Neuron (in vitro differentiated cells): ENCODE measurements around the gene PRDM5.

Source experiments
- H2AFZ ChIP-seq: one replicate; pipeline ENCODE4 v1.6.1; 2013; ENCODE audit warnings: low read depth, mild to moderate bottlenecking, inconsistent platforms, low read length, moderate library complexity
- H3K27me3 ChIP-seq: one replicate; pipeline ENCODE4 v1.6.1; 2013; ENCODE audit warnings: low read length; ENCODE audit not compliant: insufficient read depth
- H3K36me3 ChIP-seq: one replicate; pipeline ENCODE4 v1.6.1; 2013; ENCODE audit warnings: low read length; ENCODE audit not compliant: insufficient read depth
- H3K4me1 ChIP-seq: one replicate; pipeline ENCODE4 v1.6.1; 2013; ENCODE audit warnings: low read length; ENCODE audit not compliant: insufficient read depth
- H3K4me3 ChIP-seq: 2 replicates; pipeline ENCODE4 v1.5.1; 2013; ENCODE audit warnings: mild to moderate bottlenecking, low read length, moderate library complexity
- H3K9me3 ChIP-seq: one replicate; pipeline ENCODE4 v1.6.1; 2013; ENCODE audit warnings: low read length

Gene PRDM5

DNA sequence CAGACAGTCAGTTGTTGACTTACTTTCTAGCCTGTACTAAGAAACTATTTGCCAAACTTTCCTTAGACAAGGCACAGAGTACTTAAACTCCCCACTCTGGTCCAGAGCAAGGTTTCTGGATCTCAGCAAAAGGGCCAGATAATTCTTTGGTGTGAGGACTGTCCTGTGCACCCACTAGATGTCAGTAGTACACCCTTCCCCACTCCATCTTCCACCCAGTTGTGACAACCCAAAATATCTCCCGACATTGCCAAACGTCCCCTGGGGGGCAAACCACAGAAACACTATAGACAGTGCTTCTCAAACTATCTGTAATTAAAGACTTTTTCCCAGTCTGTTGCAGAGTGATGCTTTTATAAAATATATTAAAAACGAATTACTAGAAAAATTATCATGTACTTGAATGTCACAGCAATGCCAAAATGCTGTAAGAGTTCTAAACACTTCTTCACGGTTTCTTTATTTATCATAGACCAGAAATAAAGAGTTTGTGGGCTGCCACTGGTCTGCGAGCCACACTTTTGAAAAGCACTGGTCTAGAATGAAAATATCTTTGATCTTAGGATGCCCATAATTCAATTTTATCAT is 203.5 kb downstream of the PRDM5 start:
- Histone ChIP-seq H3K27me3 (no peaks in the 10 kb centered on the region), H2AFZ (no peak overlapping the region), H3K36me3 (no peaks in the 10 kb centered on the region), H3K4me3 (no peak overlapping the region), H3K4me1 (peaks cover 9% of the 10 kb centered on the region), H3K9me3 (no peaks in the 10 kb centered on the region)

DNA sequence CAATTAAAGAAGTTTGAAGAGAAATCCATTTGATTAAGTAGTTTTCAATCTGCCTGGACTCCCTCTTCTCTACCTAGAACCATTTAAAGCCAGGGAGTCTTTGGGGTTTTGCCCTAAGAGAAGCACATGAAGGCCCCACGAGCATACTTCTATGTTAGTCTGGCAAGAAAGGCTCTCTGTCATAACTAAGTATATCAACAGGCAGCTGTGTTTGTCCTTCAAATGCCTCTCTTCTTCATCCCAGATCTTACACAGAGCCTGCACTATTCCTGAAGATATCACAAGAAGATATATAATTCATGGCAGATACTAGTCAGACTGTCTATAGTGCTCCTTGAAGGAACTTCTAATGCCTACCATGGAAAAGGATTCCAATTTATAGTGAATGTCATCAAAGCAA is 206.2 kb downstream of the PRDM5 start:
- no peak overlapping the region for H3K4me3 ChIP-seq

GRCh38 chr4:120714417-120715010 is 208.0 kb downstream of the PRDM5 start:
- no peak overlapping the region for H2AFZ ChIP-seq

More for the DNA sequence above, 206.2 kb downstream of the PRDM5 start:
- no peak overlapping the region for H2AFZ ChIP-seq
- no peaks in the 10 kb centered on the region for H3K36me3 ChIP-seq
- H3K27me3 ChIP-seq = no peaks in the 10 kb centered on the region
- H3K4me1 ChIP-seq = no peaks in the 10 kb centered on the region
- no peaks in the 10 kb centered on the region for H3K9me3 ChIP-seq

DNA sequence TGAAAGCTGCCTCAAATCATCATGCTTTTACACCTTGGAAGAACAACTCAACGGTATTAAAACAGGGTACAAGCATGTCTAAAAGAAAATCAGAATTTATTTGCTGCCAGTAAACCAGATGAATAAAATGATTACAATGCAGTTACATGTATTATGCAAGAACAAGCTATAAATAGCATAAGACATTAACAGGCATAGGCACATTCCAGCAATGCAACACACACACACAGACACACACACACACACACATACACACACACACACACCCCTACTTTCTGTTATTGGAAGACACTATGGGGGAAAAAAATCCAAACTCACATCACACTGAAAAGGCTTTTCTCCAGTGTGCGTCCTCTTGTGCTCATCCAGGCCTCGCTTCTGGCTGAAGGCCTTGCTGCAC is 212.5 kb downstream of the PRDM5 start:
- H3K27me3 ChIP-seq = no peaks in the 10 kb centered on the region
- no peak overlapping the region for H2AFZ ChIP-seq
- H3K9me3 ChIP-seq = no peaks in the 10 kb centered on the region
- no peak overlapping the region for H3K4me3 ChIP-seq
- H3K36me3 ChIP-seq = no peaks in the 10 kb centered on the region
- H3K4me1 ChIP-seq = no peaks in the 10 kb centered on the region

More at GRCh38 chr4:120714417-120715010, 208.0 kb downstream of the PRDM5 start:
- Histone ChIP-seq H3K27me3 (no peaks in the 10 kb centered on the region), H3K9me3 (no peaks in the 10 kb centered on the region), H3K4me3 (no peak overlapping the region), H3K36me3 (no peaks in the 10 kb centered on the region), H3K4me1 (no peaks in the 10 kb centered on the region)

DNA sequence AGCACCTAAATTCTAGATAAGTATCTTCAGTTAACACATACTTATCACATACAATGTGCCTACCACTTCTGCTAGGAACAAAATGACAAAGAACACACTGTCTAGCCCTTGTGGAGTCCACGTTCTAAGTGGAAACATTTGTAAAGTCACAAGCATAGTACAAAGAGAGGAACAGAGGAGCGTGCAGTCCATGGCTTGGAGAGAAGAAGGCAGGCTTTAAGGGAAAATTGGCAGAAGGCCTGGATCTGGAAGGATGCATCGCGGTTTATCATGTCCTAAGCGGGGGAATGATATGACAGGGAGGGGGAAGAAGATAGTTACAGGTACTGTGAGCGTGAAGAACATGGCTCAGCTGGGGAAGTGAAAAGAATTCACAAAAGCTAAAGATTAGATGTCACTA is 218.0 kb downstream of the PRDM5 start:
- H3K27me3 ChIP-seq = no peaks in the 10 kb centered on the region
- no peaks in the 10 kb centered on the region for H3K4me1 ChIP-seq
- H2AFZ ChIP-seq = no peak overlapping the region
- no peaks in the 10 kb centered on the region for H3K36me3 ChIP-seq
- H3K9me3 ChIP-seq = no peaks in the 10 kb centered on the region
- no peak overlapping the region for H3K4me3 ChIP-seq

GRCh38 chr4:120703908-120704307 is 218.6 kb downstream of the PRDM5 start:
- Histone ChIP-seq H3K27me3 (no peaks in the 10 kb centered on the region), H3K9me3 (no peaks in the 10 kb centered on the region)

GRCh38 chr4:120699354-120699753 is 223.2 kb downstream of the PRDM5 start:
- Histone ChIP-seq H3K9me3 (no peaks in the 10 kb centered on the region), H3K27me3 (no peaks in the 10 kb centered on the region), H3K36me3 (no peaks in the 10 kb centered on the region), H3K4me3 (no peak overlapping the region), H2AFZ (no peak overlapping the region), H3K4me1 (no peaks in the 10 kb centered on the region)

More at GRCh38 chr4:120703908-120704307, 218.6 kb downstream of the PRDM5 start:
- Histone ChIP-seq H3K4me3 (no peak overlapping the region), H3K36me3 (no peaks in the 10 kb centered on the region), H2AFZ (no peak overlapping the region), H3K4me1 (no peaks in the 10 kb centered on the region)

- Histone ChIP-seq H3K4me3 (no peak overlapping the region), H3K9me3 (no peaks in the 10 kb centered on the region), H2AFZ (no peak overlapping the region), H3K4me1 (no peaks in the 10 kb centered on the region), H3K36me3 (no peaks in the 10 kb centered on the region), H3K27me3 (no peaks in the 10 kb centered on the region)
Observed at GRCh38 chr4:120694973-120695372, 227.6 kb downstream of the PRDM5 start.

- H3K27me3 ChIP-seq = no peaks in the 10 kb centered on the region
- no peak overlapping the region for H2AFZ ChIP-seq
- H3K4me1 ChIP-seq = no peaks in the 10 kb centered on the region
- H3K4me3 ChIP-seq = no peak overlapping the region
- no peaks in the 10 kb centered on the region for H3K9me3 ChIP-seq
- H3K36me3 ChIP-seq = no peaks in the 10 kb centered on the region
Observed at GRCh38 chr4:120693816-120694215, 228.7 kb downstream of the PRDM5 start.

GRCh38 chr4:120692964-120693363 is 229.6 kb downstream of the PRDM5 start:
- no peak overlapping the region for H3K4me3 ChIP-seq
- no peaks in the 10 kb centered on the region for H3K36me3 ChIP-seq
- H3K9me3 ChIP-seq = no peaks in the 10 kb centered on the region
- no peaks in the 10 kb centered on the region for H3K4me1 ChIP-seq
- no peak overlapping the region for H2AFZ ChIP-seq
- no peaks in the 10 kb centered on the region for H3K27me3 ChIP-seq

GRCh38 chr4:120691536-120691935 is 231.0 kb downstream of the PRDM5 start:
- no peaks in the 10 kb centered on the region for H3K27me3 ChIP-seq
- H3K36me3 ChIP-seq = no peaks in the 10 kb centered on the region
- no peak overlapping the region for H2AFZ ChIP-seq
- no peak overlapping the region for H3K4me3 ChIP-seq
- no peaks in the 10 kb centered on the region for H3K9me3 ChIP-seq
- H3K4me1 ChIP-seq = peaks cover 3% of the 10 kb centered on the region

DNA sequence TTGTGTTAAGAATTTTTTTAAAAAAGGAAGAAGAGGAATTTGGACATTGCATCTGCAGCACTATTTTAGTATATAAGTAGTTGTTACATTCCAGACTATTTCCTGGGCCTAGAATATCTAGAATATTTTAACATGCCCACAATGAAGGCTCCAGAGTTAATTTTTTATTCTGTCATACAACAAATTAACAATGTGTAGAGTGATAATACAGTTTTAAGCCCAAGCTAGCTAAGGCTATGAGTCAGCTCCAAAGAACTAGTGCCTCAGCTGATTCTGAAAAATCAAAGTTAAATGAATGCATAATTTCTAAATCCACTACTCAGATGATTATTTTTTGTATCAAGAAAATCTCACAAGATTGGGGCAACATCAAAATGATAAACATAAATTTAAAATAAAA is 231.4 kb downstream of the PRDM5 start:
- H3K9me3 ChIP-seq = no peaks in the 10 kb centered on the region
- H3K4me1 ChIP-seq = peaks cover 3% of the 10 kb centered on the region
- no peaks in the 10 kb centered on the region for H3K36me3 ChIP-seq
- H3K27me3 ChIP-seq = no peaks in the 10 kb centered on the region
- H3K4me3 ChIP-seq = no peak overlapping the region
- H2AFZ ChIP-seq = no peak overlapping the region

GRCh38 chr4:120688791-120689190 is 233.7 kb downstream of the PRDM5 start:
- Histone ChIP-seq H3K4me1 (peaks cover 3% of the 10 kb centered on the region), H3K9me3 (no peaks in the 10 kb centered on the region), H3K36me3 (no peaks in the 10 kb centered on the region), H3K4me3 (no peak overlapping the region), H3K27me3 (no peaks in the 10 kb centered on the region), H2AFZ (no peak overlapping the region)

DNA sequence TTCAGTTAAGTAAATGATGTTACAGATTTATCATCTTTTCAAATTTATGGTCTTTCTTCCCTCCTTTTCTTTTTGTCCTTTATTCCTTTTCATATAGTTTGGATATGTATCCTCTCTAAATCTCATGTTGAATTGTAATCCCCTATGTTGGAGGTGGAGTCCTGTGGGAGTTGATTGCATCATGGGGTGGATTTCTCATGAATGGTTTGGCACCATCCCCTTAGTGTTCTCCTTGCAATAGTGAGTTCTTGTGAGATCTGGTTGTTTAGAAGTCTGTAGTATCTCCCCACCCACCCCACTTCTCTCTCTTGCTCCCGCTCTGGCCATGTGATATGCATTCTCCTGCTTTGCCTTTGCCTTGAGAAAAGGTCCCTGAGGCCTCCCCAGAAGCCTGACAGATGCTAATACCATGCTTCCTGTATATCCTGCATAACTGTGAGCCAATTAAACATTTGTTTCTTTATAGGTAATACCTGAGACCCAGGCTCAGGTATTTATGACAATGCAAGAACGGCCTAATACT is 236.7 kb downstream of the PRDM5 start:
- H3K36me3 ChIP-seq = no peaks in the 10 kb centered on the region
- H3K9me3 ChIP-seq = no peaks in the 10 kb centered on the region
- H3K4me1 ChIP-seq = peaks cover 3% of the 10 kb centered on the region
- H2AFZ ChIP-seq = no peak overlapping the region
- H3K4me3 ChIP-seq = no peak overlapping the region
- no peaks in the 10 kb centered on the region for H3K27me3 ChIP-seq
